Prostate gland (tissue), 2 donors: Measurements from ENCODE around the gene CDH5. TPM values are rescaled to one million over a fixed set of nuclear protein-coding genes. Genes with fewer than 3 reads are reported as not detected.

Source experiments
- DNase-seq: peaks from one replicate; pipeline ENCODE4 v3.0.0-alpha.2; 2019; ENCODE audit warnings: low spot score
- H3K27ac ChIP-seq, 2 donors: fragments of 200-600 bp; sonication (generic); 2 replicates each; pipeline ENCODE4 v1.5.1; 2017 to 2019
- H3K27me3 ChIP-seq: fragments of 200-600 bp; sonication (generic); replicated peaks from 2 replicates; pipeline ENCODE4 v1.5.1; 2019; ENCODE audit not compliant: insufficient read depth
- H3K36me3 ChIP-seq, 2 donors: fragments of 200-600 bp; sonication (generic); 1 replicate in 1 of 2; 2 replicates in 1 of 2; pipeline versions ENCODE4 v1.5.1 to v1.8.1; 2017 to 2019
- H3K4me1 ChIP-seq: fragments of 200-600 bp; sonication (generic); replicated peaks from 2 replicates; pipeline ENCODE4 v1.5.1; 2019
- H3K4me3 ChIP-seq, 2 donors: fragments of 200-600 bp; sonication (generic); 2 replicates each; pipeline ENCODE4 v1.5.1; 2017 to 2019
- H3K9me3 ChIP-seq: fragments of 200-600 bp; sonication (generic); 2 replicates; pipeline ENCODE4 v1.5.1; 2017
- POLR2A ChIP-seq: fragments of 450-650 bp; IDR thresholded peaks from one replicate; pipeline ENCODE4 v1.6.1; 2016; ENCODE audit warnings: antibody characterized with exemption, mild to moderate bottlenecking
- POLR2AphosphoS5 ChIP-seq: sonication (generic); formaldehyde crosslinking; IDR thresholded peaks from one replicate; pipeline ENCODE4 v1.6.1; 2017; ENCODE audit warnings: antibody characterized with exemption
- WGBS: methylation state at CpG from one replicate; pipeline ENCODE4 v1.1.5; 2018; 5-methylcytosine and 5-hydroxymethylcytosine counted together
- intact Hi-C: fragments of 100-400 bp; cut with DNase I; formaldehyde crosslinking; loops from one replicate; pipeline ENCODE4 v1.14.2; 2022
- total RNA-seq, 2 donors: library from RNA; depleted of rRNA; stranded (reverse); fragments of >200 nt; gene quantifications; one replicate each; pipeline ENCODE4 v1.1.0, GENCODE V29; 2016
- TF ChIP-seq, protein P1 (sequence below), 4 experiments: fragments of 200-600 bp in 2 of 4; fragments of 450-650 bp in 2 of 4; sonication (generic) in 2 of 4; IDR thresholded peaks; 1 replicate in 3 of 4; 2 replicates in 1 of 4; pipeline ENCODE4 v1.5.1; 2016 to 2019; ENCODE audit warnings: antibody characterized with exemption in 4 of 4, mild to moderate bottlenecking in 2 of 4, moderate library complexity in 2 of 4

The CDH5 gene
- total RNA-seq, 2 donors from 2014 or later: 8.0 to 20.8 TPM

DNA sequence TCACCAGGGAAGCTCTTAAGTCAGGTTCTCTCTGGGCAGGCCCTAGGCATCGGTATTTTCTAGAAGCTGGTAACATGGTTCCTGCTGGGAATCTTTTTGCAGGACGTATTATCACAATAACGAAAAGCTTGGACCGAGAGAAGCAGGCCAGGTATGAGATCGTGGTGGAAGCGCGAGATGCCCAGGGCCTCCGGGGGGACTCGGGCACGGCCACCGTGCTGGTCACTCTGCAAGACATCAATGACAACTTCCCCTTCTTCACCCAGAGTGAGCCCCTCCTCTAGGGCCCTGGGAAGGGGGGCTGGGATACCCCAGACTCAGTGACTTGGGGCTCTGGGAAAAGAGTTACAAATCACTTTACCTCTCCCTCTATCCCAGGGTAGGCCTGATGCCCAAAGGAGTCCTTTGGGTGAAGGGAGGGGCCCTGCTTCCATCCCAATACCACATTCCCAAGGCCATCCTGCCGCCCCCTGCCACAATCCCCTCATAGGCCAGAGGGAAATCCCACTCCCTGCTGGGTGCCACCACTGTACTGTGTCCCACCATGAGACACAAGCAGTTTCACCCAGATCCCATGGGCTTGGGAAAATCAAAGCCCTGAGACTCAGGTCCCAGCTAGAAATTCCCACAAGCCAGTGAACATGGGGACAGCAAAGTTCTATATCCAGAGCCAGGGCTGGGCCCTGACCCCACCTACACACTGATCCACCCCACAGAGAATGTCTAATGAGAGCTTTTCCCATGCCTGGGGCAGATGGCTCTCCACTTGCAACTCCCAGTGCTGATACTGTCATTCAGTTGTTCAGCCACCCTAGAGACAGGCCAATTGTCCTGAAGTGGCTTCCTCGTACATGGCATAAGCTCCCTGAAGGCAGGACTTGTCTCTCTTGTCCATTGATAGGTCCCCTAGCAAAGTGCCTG lies 23.0 kb downstream of the CDH5 start:
- no peak for DNase-seq
- intact Hi-C loops: no loop called here
- Histone ChIP-seq H3K4me1 (no peaks in the 10 kb centered on the region), H3K27ac (no peak overlapping the region), H3K9me3 (no peaks in the 10 kb centered on the region), H3K4me3 (no peak overlapping the region), H3K36me3 (no peaks in the 10 kb centered on the region), H3K27me3 (no peaks in the 10 kb centered on the region)
- 93% methylated on average over 13 of the region's 13 CpGs for WGBS
- TF ChIP-seq, protein P1, sequence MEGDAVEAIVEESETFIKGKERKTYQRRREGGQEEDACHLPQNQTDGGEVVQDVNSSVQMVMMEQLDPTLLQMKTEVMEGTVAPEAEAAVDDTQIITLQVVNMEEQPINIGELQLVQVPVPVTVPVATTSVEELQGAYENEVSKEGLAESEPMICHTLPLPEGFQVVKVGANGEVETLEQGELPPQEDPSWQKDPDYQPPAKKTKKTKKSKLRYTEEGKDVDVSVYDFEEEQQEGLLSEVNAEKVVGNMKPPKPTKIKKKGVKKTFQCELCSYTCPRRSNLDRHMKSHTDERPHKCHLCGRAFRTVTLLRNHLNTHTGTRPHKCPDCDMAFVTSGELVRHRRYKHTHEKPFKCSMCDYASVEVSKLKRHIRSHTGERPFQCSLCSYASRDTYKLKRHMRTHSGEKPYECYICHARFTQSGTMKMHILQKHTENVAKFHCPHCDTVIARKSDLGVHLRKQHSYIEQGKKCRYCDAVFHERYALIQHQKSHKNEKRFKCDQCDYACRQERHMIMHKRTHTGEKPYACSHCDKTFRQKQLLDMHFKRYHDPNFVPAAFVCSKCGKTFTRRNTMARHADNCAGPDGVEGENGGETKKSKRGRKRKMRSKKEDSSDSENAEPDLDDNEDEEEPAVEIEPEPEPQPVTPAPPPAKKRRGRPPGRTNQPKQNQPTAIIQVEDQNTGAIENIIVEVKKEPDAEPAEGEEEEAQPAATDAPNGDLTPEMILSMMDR (IDR thresholded peaks at IDR 0.05): no peak
- TF ChIP-seq POLR2AphosphoS5: no peak
- TF ChIP-seq POLR2A: no peak

- no peak for DNase-seq
- Histone ChIP-seq H3K4me1 (no peaks in the 10 kb centered on the region), H3K27me3 (no peaks in the 10 kb centered on the region), H3K4me3 (no peak overlapping the region), H3K9me3 (no peaks in the 10 kb centered on the region), H3K36me3 (no peaks in the 10 kb centered on the region), H3K27ac (no peak overlapping the region)
- no peak for TF ChIP-seq POLR2AphosphoS5
- TF ChIP-seq, protein P1 (IDR thresholded peaks at IDR 0.05): no peak
- no peak for TF ChIP-seq POLR2A
- 88% methylated on average over 14 of the region's 14 CpGs for WGBS
- intact Hi-C loops: no loop called here
Observed at GRCh38 chr16:66390346-66391108, 24.0 kb downstream of the CDH5 start.

- no peak overlapping the region for H3K27ac ChIP-seq
- H3K27me3 ChIP-seq: no peaks in the 10 kb centered on the region
- intact Hi-C loops: no loop called here
- no peaks in the 10 kb centered on the region for H3K36me3 ChIP-seq
- H3K4me1 ChIP-seq: no peaks in the 10 kb centered on the region
- no peak for TF ChIP-seq POLR2A
- TF ChIP-seq, protein P1 (IDR thresholded peaks at IDR 0.05): no peak
- TF ChIP-seq POLR2AphosphoS5: no peak
- no peak for DNase-seq
- no peaks in the 10 kb centered on the region for H3K9me3 ChIP-seq
- WGBS: 83% methylated on average over 18 of the region's 18 CpGs
- no peak overlapping the region for H3K4me3 ChIP-seq
Observed at GRCh38 chr16:66391726-66392670, 25.5 kb downstream of the CDH5 start.

DNA sequence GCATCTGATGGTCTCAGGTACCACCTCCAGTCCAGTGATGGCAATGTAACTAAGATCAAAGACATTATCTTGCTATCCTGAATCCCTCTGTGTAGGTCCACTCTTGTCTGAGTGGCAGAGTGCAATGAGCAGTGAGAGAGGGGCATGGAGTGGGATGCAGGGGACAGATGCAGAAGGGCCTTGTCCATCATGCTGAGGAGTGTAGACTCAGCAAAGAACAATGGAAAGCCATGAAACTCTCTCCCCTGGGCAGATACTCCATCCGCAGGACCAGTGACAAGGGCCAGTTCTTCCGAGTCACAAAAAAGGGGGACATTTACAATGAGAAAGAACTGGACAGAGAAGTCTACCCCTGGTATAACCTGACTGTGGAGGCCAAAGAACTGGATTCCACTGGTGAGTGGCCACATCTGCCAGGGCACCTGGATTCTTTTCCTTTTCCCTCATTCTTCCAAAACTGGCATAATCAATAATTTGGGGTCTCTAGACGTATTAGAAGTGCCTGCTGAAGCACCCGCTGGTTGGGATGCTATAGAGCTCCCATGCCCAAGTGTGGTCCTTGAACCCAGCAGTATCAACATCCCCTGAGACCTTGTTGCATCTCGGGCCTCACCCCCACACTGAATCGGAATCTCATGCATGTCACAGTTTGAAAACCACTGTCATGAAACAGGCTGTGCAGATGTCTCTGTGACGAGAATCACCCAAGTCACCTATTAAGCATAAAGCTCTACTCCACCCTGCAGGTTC lies 29.5 kb downstream of the CDH5 start:
- intact Hi-C loops: no loop called here
- no peaks in the 10 kb centered on the region for H3K4me1 ChIP-seq
- H3K36me3 ChIP-seq: no peaks in the 10 kb centered on the region
- H3K9me3 ChIP-seq: no peaks in the 10 kb centered on the region
- 95% methylated on average over 7 of the region's 7 CpGs for WGBS
- H3K4me3 ChIP-seq: no peak overlapping the region
- TF ChIP-seq, protein P1 (IDR thresholded peaks at IDR 0.05): no peak
- TF ChIP-seq POLR2A: no peak
- H3K27ac ChIP-seq: no peak overlapping the region
- DNase-seq: no peak
- H3K27me3 ChIP-seq: no peaks in the 10 kb centered on the region
